GM12892 (cell line): ENCODE measurements around the gene ACR.

Experiments used
- DNase-seq: peaks from one replicate; pipeline ENCODE4 v3.0.0; 2011; ENCODE audit not compliant: insufficient read length
- FAIRE-seq: peaks from 2 replicates; lab custom pipeline; 2011; peaks lifted over from hg19 to GRCh38; lab: Jason Lieb, UNC
- POLR2A ChIP-seq: IDR thresholded peaks from 2 replicates; pipeline ENCODE4 v1.6.1; 2011; ENCODE audit warnings: low read depth, low read length, control low read depth
- POLR2AphosphoS5 ChIP-seq: IDR thresholded peaks from 2 replicates; pipeline ENCODE4 v1.6.1; 2011; ENCODE audit warnings: low read depth, low read length, control low read depth
- TAF1 ChIP-seq: IDR thresholded peaks from 2 replicates; pipeline ENCODE4 v1.6.1; 2011; ENCODE audit warnings: low read depth, mild to moderate bottlenecking, control low read depth, low read length, borderline replicate concordance

The ACR gene

GRCh38 chr22:50703726-50704509 lies 34.1 kb upstream of the ACR start:
- FAIRE-seq (no peak), DNase-seq (no peak)
- no peak for TF ChIP-seq POLR2A
- no peak for TF ChIP-seq POLR2AphosphoS5
- TF ChIP-seq TAF1 = no peak

- DNase-seq (no peak), FAIRE-seq (no peak)
- no peak for TF ChIP-seq POLR2AphosphoS5
- no peak for TF ChIP-seq TAF1
- TF ChIP-seq POLR2A = no peak
Measured at GRCh38 chr22:50704510-50705218, 33.3 kb upstream of the ACR start.

- TF ChIP-seq POLR2AphosphoS5 (no peak), TAF1 (no peak), POLR2A (no peak)
- no peak for DNase-seq
- no peak for FAIRE-seq
Measured at GRCh38 chr22:50705219-50705691, 32.7 kb upstream of the ACR start.

- TF ChIP-seq POLR2AphosphoS5 = no peak
- no peak for TF ChIP-seq POLR2A
- TF ChIP-seq TAF1 = no peak
- no peak for DNase-seq
Measured at GRCh38 chr22:50705851-50706351, 32.1 kb upstream of the ACR start.

GRCh38 chr22:50706481-50707125 lies 31.4 kb upstream of the ACR start:
- DNase-seq (no peak), FAIRE-seq (no peak)
- TF ChIP-seq POLR2AphosphoS5 = no peak
- TF ChIP-seq POLR2A = no peak
- TF ChIP-seq TAF1 = no peak

More at GRCh38 chr22:50705851-50706351, 32.1 kb upstream of the ACR start:
- FAIRE-seq = no peak

- FAIRE-seq (no peak), DNase-seq (no peak)
- TF ChIP-seq POLR2AphosphoS5 (no peak), TAF1 (no peak), POLR2A (no peak)
Measured at GRCh38 chr22:50708474-50708873, 29.5 kb upstream of the ACR start.

- DNase-seq = no peak
- FAIRE-seq = no peak
Measured at GRCh38 chr22:50708996-50709395, 29.0 kb upstream of the ACR start.

GRCh38 chr22:50710221-50710620 lies 27.8 kb upstream of the ACR start:
- DNase-seq (no peak), FAIRE-seq (no peak)
- TF ChIP-seq POLR2AphosphoS5 (no peak), POLR2A (no peak), TAF1 (no peak)

More at GRCh38 chr22:50708996-50709395, 29.0 kb upstream of the ACR start:
- TF ChIP-seq POLR2AphosphoS5 (no peak), TAF1 (no peak), POLR2A (no peak)

GRCh38 chr22:50710886-50711285 lies 27.1 kb upstream of the ACR start:
- DNase-seq = no peak
- FAIRE-seq = no peak
- TF ChIP-seq TAF1 (no peak), POLR2AphosphoS5 (no peak), POLR2A (no peak)

- TF ChIP-seq TAF1 (no peak), POLR2AphosphoS5 (no peak), POLR2A (no peak)
- FAIRE-seq = no peak
Measured at GRCh38 chr22:50711446-50712340, 26.3 kb upstream of the ACR start.

GRCh38 chr22:50712341-50713007 lies 25.5 kb upstream of the ACR start:
- TF ChIP-seq POLR2A = no peak
- TF ChIP-seq POLR2AphosphoS5 = no peak
- no peak for TF ChIP-seq TAF1
- no peak for FAIRE-seq
- no peak for DNase-seq

More at GRCh38 chr22:50711446-50712340, 26.3 kb upstream of the ACR start:
- DNase-seq = no peak
